Measurements from ENCODE around the gene MZT2A.
"Not testable (repeated sequence)": the region's sequence is repeated elsewhere in the genome, so short reads cannot be mapped to it uniquely, and the experiment has no call there.

MZT2A gene

DNA sequence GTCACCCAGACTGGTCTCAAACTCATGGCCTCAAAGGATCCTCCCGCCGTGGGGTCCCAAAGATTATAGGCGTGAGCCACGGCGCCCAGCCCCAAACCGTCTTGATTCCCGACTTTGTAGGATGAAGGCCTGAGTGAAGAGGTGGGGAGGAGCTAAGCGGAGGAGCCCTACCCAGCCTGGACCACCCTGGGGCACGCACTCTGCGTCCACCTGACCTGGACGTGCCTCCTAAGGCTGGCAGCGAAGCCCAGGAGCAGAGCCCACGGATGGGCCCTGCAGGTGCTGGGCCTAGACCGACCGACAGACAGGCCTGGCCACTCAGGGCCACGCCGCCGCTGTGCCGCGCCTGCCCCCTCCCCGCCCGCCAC is 744 bp downstream of the MZT2A start:
- not testable (repeated sequence) for DNase-seq (ENCODE audit: low read depth)

DNA sequence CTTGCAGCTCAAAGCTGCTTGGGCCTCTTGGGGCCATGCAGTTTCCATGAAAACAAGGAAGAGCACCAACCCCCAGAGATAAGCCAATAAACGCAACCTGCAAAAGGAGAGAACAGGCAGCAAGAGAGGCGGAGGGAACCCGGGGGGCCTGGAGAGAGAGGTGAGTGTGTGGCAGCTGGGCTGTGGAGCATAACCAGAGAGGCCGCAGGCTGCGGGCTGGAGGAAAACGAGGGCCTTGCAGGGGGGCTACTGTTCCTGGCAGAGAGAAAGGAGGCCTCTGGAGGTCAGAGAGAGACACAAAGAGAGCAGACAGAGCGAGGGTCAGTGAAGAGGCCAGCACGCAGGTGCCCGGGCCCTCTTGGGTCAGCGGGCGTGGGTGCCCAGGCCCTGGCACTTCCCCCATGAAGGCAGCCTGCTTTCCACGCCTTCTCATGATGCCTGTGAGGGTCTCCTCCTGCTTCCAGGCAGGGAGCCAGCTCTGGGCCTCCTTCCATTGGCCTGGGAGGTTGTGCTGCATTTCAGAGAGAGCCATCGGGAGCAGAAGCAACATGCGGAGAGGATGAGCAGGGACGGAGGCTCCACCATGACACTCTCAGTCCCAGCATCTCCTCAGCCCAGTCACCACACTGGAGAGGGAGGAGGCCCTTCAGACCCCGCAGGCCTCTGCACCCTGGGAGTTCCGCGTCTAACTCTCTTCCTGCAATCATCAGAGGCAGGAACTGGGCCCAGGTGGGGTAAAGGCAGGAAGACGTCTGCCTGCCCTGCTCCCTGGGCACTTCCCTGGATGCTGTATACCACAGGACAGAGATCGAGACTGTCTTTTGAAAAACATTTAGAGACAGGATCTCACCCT is 1.4 kb downstream of the MZT2A start:
- not testable (repeated sequence) for DNase-seq (ENCODE audit: low read depth)

DNA sequence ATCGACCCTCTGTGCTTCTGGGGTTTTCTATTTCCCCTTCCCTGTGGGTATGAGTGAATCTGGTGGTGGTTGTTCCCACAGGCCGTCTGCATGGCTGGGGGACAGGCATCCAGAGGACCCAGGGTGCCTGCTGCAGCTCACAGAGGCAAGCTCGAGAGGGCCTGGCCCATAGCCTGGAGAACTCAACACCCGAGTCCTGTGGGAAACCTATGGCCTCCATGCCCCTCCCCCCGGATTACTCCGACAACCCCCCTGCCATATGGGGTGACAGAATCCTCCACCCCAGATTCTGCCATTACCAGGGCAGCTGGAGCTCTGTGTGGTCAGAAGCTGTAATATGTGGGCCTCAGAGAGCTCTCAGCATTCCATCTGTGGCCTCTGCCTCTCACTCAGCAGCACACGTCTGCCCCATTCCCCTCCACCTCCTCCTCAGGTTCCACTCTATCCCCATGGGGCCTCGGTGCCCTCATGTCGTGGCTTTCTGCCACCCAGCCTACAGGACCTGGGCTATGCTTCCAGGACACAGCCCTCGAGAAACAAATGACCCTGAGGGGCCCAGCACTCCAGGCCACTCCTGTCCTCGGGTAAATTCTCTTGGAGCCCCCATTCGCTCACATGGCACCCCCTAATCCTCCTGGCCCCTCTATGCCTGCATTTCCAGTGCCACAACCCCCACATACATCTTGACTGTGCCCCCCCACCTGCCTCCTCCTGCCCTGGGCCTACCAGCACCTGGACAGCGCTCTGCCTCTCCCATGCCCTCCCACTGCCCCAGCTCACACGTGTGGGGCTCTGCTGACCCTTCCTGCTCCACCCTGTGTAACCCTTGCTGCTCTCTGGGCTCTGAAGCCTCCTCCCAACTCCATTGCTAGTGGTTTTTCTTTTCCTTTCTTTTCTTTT is 3.6 kb downstream of the MZT2A start:
- no peak for DNase-seq (ENCODE audit: low read depth)

DNA sequence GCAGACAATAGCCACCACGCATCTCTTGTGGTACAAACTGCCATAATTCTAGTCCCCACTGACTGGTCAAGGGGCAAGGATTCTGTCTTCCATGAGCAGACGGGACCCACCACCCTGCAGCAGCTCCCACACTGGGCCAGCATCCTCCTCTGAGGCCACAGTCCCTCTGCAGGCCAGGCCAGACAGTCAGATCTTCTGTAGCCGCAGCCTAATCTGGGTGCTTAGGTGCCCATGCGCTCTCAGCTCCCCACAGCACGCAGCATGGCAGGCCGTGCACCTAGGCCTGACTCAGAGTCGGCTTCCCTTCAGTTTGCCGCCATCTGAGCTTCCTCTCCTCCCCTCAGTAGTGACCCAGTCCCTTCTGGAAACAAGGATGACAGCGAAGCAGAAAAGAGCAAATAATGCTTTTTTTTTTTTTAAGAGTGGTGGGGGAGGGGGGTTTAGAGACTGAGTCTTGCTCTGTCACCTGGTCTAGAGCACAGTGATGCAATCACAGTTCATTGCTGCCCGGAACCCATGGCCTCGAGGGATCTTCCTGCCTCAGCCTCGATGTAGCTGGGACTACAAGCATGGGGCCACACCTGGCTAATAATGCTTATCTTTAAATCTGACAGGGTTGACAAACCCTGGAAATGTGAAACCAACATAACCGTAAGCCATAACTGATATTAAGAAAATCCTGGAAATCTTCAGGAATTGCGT is 5.8 kb downstream of the MZT2A start:
- not testable (repeated sequence) for DNase-seq (ENCODE audit: low read depth)

DNA sequence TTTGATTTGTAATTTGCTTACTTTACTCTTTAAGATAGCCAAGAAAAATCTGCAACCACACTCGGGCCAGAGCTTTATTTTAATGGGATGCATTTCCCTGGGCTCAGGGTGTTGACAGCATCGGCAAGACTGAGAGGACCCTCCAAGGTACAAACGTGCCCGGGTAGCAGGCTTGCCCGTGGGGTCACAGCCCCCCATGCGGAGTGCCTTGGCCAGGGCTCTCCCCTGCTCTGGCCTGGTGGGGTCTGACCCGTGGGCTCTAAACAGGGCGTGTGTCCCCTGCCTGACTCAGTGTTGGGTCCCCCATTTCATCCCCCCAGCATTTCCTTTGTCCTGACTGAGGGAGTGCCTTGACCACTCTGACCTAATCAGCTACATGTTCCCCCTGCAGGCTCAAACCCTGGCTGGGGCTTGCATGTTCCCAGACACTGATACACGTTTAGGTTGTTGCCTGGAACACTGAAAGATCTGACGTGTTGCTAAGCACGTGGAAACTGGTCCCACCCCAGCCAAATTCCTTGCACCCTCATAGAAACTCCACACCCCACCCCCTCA is 7.2 kb downstream of the MZT2A start:
- DNase-seq (ENCODE audit: low read depth) = not testable (repeated sequence)

DNA sequence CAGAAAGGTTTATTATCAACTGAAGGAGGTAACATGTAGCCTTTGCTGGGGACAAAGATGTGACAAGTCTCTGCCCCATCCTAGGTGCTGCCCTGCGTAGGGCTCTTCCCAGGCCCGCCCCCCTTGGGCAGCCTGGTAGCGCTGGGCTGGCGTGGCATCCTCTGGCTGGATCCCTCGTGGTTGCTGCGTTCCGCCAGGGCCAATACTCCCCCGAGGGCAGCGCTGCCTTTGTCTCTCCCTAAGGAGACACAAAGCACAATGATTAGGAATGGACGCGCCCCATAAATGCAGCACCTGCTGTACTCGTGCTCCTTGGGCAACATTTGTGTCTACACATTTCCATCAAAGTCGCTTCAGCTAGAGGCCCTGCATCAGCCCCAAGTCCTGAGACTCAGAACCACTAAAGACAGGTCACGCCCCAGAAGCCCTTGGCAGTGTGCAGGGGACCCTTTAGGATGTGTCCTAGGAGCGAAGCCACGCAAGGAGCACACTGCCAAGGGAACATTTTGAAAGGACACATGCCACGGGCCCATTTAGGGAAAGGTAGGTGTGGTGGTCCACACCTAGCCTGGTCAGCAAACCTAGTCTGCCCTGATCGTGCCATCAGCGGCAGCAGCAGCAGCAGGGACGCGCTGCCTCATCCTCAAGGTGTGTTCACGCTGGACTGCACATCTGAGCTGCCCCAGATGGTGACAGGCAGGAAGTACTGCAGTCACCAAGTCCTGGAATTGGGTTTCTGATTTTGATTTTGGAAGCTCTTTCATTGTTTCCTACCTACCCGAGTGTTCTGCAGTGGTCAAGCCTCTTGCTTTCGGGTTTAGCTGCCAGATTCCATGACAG is 8.0 kb downstream of the MZT2A start:
- not testable (repeated sequence) for DNase-seq (ENCODE audit: low read depth)

DNA sequence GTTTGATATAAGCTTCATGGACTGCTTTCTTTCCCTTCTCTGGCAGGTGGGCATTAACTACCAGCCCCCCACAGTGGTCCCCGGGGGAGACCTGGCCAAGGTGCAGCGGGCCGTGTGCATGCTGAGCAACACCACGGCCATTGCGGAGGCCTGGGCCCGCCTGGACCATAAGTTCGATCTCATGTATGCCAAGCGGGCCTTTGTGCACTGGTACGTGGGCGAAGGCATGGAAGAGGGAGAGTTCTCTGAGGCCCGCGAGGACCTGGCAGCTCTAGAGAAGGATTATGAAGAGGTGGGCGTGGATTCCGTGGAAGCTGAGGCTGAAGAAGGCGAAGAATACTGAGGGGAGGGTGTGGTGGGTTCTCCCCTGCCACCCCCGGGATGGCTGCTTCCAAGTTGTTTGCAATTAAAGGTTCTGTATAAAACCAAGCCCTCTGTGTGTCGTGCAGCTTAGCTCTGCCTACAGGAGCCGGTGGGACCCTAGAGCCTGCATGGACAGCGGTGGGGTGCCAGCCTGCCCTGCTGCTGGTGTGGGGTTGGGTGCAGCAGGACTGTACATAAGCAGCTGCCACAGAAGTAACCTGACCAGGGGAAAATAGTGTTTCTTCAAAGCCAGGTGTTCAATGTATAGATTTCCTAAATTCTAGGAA is 9.6 kb downstream of the MZT2A start:
- not testable (repeated sequence) for DNase-seq (ENCODE audit: low read depth)

DNA sequence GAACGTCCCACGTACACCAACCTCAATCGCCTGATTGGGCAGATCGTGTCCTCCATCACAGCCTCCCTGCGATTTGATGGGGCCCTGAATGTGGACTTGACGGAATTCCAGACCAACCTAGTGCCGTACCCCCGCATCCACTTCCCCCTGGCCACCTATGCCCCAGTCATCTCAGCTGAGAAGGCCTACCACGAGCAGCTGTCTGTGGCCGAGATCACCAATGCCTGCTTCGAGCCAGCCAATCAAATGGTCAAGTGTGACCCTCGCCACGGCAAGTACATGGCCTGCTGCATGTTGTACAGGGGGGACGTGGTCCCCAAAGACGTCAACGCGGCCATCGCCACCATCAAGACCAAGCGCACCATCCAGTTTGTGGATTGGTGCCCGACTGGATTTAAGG is 11.8 kb downstream of the MZT2A start:
- DNase-seq (ENCODE audit: low read depth) = not testable (repeated sequence)

DNA sequence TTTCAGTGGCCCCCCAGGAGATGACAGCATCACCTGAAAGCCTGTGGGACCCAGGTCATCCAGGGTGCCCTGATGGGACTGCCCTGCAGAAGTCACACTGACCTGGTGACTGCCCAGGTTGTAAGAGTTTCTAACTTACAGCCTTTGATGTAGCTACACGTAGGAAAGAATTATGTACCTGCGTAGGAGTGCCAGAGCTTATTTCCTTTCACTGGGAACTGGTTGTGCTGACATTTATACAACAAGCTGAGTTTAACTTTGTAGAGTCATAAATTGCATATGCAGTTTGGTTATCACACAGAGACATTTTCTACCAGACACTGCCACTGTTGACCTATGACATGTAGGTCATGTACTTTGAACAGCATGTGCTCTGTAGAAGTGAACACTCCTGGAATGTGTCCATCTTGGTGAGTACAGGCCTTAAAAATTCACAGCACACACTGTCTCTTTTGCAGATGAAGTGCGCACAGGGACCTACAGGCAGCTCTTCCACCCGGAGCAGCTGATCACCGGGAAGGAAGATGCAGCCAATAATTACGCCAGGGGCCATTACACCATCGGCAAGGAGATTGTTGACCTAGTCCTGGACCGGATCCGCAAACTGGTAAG is 13.2 kb downstream of the MZT2A start:
- not testable (repeated sequence) for DNase-seq (ENCODE audit: low read depth)

DNA sequence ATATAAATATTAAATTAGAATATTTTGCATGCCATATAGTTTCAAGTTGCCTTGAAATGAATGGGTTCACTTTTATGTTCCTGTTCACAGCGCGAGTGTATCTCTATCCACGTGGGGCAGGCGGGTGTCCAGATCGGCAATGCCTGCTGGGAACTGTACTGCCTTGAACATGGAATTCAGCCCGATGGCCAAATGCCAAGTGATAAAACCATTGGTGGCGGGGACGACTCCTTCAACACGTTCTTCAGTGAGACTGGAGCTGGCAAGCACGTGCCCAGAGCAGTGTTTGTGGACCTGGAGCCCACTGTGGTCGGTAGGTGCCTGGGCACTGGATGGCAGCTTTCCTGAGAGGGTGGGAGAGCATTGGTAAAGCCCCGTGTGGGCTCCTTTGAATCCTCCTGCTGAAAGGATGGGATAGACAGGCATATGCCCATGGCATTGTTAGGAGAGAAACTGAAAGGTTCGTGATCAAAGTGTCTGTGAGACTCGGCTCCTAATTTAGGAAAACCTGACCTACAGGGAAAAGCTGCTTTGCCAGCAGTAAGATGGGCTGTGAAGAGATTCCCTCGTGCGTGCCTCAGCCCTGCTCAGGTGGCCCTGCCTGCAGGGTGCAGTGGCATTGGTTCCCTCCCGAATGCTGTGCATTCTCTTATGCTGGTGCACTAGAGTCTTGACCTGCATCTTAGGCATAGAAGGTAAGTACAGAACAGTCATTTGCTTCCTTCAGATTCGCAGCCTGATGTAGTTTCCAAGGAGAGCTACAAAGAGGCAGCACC is 13.9 kb downstream of the MZT2A start:
- DNase-seq (ENCODE audit: low read depth) = not testable (repeated sequence)

DNA sequence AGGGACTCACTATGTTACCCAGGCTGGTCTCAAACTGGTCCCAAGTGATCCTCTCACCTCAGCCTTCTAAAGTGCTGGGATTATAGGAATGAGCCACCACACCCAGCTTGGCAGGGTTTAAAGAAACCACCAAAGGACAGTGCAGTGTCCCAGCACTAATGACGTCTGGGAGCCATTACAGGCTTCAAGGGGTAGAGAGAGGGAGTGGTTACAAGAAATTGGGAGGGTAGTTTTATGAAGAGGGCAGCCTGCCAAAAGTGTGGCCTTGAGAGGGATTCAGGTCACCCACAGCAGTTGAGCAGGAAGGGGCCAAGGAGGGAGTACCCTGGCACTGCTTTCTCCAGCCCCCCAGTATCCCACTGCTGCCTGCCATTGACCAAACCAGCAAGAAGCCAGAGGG is 15.0 kb downstream of the MZT2A start:
- DNase-seq (ENCODE audit: low read depth) = not testable (repeated sequence)

DNA sequence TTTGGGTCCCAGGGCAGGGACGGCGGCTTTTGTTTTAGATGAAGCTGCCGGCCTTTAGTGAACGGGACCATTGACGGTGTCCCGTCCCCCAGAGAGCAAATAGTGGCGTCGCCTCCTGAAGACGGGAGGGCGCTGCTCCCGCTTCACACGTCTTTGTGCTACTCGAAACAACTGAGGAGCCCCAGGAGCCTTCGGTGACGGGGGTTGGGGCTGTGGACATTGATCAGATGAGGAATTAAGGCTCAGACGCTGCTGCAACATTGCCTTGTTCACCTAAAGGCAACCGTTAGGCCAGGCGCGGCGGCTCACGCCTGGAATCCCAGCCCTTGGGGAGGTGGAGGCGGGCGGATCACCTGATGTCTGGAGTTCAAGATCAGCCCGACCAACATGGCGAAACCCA is 15.8 kb downstream of the MZT2A start:
- DNase-seq (ENCODE audit: low read depth) = not testable (repeated sequence)

DNA sequence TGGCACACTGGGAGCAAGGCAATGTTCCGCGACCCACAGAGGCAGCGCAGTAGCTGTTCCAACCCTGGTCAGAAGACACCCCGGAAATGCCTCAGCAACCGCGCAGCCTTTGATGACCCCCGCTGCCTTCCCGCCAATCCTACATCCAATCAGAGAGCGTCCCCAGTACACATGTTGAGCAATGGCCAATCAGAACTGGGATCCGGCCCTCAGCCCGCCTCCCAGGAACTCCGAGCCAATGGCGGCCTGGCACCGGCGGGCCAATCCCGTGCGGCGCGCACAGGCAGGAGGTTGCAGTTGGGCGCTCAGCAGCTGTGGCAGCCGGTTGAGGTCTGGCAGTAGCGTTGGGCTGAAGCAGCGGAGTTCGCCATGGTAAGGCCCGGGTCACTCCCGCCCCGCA is 16.4 kb downstream of the MZT2A start, which contains the start of gene TUBA3D:
Gene TUBA3D (plus strand): TSS at position 289 of the 400 bp plus-strand sequence. CDS start 81 bp downstream, at position 370.
- no peak for DNase-seq (ENCODE audit: low read depth)

DNA sequence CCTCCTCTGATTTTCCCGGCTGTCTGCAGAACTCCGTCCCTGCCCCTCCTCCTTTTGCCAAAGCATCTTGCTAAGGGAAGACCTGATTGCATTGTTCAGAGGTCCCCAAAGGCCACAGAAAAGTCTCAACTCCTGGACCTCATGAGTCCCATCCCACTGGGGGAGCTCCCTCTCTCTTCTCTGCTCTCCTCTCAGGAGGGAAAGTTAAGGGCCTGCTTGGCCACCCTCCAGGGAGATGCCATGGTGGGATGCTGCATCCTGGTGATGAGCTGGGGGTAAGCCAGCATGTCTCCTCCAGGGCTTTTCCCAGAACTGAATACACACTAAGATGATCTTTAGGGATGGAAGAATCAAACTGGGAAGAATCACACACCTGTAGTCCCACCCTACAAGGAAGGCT is 18.9 kb downstream of the MZT2A start:
- not testable (repeated sequence) for DNase-seq (ENCODE audit: low read depth)

DNA sequence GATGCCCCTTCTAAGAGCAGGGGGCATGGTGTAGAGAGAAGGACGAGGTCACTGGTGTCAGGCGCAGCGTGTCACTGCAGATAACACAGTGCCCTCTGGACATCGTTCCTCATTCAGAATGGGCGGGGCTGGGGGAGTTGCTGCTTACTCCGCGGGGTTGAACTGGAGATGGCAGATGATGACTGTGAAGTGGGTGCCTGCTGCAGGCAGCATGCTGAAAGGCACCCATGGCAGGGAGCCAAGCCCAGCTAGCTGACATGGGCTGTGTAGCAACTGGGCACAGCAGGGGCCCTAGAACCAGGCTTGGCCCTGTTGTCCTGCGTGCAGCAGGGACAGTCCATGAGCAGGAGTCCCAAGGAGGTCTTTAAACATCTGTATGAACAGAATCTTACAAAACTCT is 20.6 kb downstream of the MZT2A start:
- not testable (repeated sequence) for DNase-seq (ENCODE audit: low read depth)

DNA sequence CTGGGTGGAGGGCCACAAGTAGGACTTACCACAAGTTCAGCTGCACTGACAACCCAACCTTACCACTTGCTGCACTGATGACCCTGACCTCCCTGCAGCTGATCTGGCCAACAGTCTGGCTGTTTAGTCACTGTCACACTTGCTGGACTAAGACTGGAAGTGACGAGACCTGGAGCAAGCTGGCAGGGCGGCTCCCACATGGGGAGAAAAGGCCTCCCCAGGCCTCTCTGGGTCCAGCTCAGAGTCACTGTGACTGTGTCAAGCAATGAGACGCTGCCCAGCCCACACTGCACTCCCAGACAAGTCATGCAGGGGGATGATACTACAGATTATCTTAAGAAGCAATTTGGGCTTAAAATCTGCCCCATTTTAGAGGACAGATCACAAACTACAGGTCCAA is 21.3 kb downstream of the MZT2A start:
- not testable (repeated sequence) for DNase-seq (ENCODE audit: low read depth)

DNA sequence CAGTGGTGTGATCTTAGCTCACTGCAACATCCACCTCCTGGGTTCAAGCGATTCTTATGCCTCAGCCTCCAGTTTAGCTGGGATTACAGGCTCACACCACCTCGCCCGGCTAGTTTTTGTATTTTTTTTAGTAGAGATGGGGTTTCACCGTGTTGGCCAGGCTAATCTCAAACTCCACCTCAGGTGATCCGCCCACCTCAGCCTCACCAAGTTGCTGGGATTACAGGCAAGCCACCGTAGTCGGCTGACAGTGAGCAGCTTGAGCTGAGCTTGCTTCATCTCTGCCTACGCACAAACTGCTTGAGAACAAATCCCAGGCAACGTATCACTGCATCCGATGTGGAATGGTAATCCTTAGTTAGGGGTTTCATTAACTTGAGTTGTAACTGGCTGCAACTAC is 24.5 kb downstream of the MZT2A start:
- not testable (repeated sequence) for DNase-seq (ENCODE audit: low read depth)

DNA sequence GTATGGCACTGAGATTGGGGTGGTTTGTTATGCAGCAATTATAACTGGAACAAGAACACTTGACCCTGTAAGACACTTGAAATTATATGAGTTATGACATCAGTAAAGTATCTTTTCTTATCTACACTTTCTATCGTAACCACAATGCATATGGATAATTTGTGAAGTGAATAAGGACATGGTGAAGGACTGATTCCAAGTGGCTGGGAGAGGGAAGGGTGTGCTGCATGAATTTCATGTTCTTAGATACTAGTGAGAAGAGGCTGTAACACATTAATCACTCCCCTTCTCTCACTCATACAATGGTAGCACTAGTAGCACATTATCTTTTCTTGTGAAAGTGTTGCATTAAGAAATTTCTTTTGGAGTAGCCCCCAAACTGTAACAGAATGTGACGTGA is 37.3 kb downstream of the MZT2A start:
- DNase-seq (ENCODE audit: low read depth) = not testable (repeated sequence)
